Mesenchymal stem cell (in vitro differentiated cells and primary cell): ENCODE measurements around the gene WSCD2.

Source experiments
- DNase-seq: peaks from one replicate; pipeline ENCODE4 v3.0.0-alpha.2; 2013
- H2AFZ ChIP-seq: one replicate; pipeline ENCODE4 v1.6.1; 2013; ENCODE audit warnings: low read depth, mild to moderate bottlenecking, control low read depth, inconsistent platforms, low read length, moderate library complexity
- H2AK5ac ChIP-seq: 2 replicates; pipeline ENCODE4 v1.6.1; 2013; ENCODE audit warnings: low read length, moderate library complexity, mild to moderate bottlenecking, inconsistent platforms; ENCODE audit not compliant: severe bottlenecking
- H2BK120ac ChIP-seq: one replicate; pipeline ENCODE4 v1.6.1; 2013; ENCODE audit warnings: low read depth, mild to moderate bottlenecking, inconsistent platforms, low read length, moderate library complexity
- H2BK12ac ChIP-seq, 2 experiments: one replicate each; pipeline ENCODE4 v1.6.1; 2013; ENCODE audit warnings: inconsistent platforms in 2 of 2, low read length in 2 of 2, mild to moderate bottlenecking in 2 of 2, moderate library complexity in 2 of 2, control low read depth in 1 of 2
- H2BK15ac ChIP-seq: one replicate; pipeline ENCODE4 v1.6.1; 2013; ENCODE audit warnings: mild to moderate bottlenecking, low read depth, inconsistent platforms; ENCODE audit not compliant: poor library complexity, severe bottlenecking
- H2BK5ac ChIP-seq: 2 replicates; pipeline ENCODE4 v1.6.1; 2013; ENCODE audit warnings: low read depth, mild to moderate bottlenecking, low read length, control low read depth, inconsistent platforms; ENCODE audit not compliant: poor library complexity, severe bottlenecking
- H3K14ac ChIP-seq, 2 experiments: one replicate each; pipeline ENCODE4 v1.6.1; 2013; ENCODE audit warnings: inconsistent platforms in 2 of 2, low read length in 2 of 2, control low read depth in 1 of 2, mild to moderate bottlenecking in 1 of 2, moderate library complexity in 1 of 2
- H3K18ac ChIP-seq, 2 experiments: one replicate each; pipeline ENCODE4 v1.6.1; 2013; ENCODE audit warnings: inconsistent platforms in 2 of 2, low read length in 2 of 2, control low read depth in 1 of 2, low read depth in 1 of 2, mild to moderate bottlenecking in 1 of 2
- H3K23ac ChIP-seq, 2 experiments: one replicate each; pipeline ENCODE4 v1.6.1; 2013; ENCODE audit warnings: inconsistent platforms in 2 of 2, low read length in 2 of 2, mild to moderate bottlenecking in 2 of 2, moderate library complexity in 2 of 2, control low read depth in 1 of 2
- H3K27ac ChIP-seq: 2 replicates; pipeline ENCODE4 v1.5.1; 2013; ENCODE audit warnings: mild to moderate bottlenecking, moderate library complexity, low read length, control low read depth, inconsistent platforms; ENCODE audit not compliant: poor library complexity, severe bottlenecking
- H3K27me3 ChIP-seq, 2 experiments: 2 replicates each; pipeline versions ENCODE4 v1.6.1 to v1.7.0; 2013; ENCODE audit warnings: low read length in 2 of 2, mild to moderate bottlenecking in 2 of 2, moderate library complexity in 2 of 2, control low read depth in 1 of 2, inconsistent platforms in 1 of 2; ENCODE audit not compliant: control insufficient read depth in 1 of 2, insufficient read depth in 1 of 2
- H3K36me3 ChIP-seq, 2 experiments: 2 replicates each; pipeline versions ENCODE4 v1.6.1 to v1.7.0; 2013; ENCODE audit warnings: low read length in 2 of 2, control low read depth in 1 of 2, inconsistent platforms in 1 of 2, low read depth in 1 of 2, mild to moderate bottlenecking in 1 of 2; ENCODE audit not compliant: insufficient read depth in 2 of 2, control insufficient read depth in 1 of 2
- H3K4ac ChIP-seq, 2 experiments: one replicate each; pipeline ENCODE4 v1.6.1; 2013; ENCODE audit warnings: inconsistent platforms in 2 of 2, low read length in 2 of 2, mild to moderate bottlenecking in 2 of 2, moderate library complexity in 2 of 2, control low read depth in 1 of 2, low read depth in 1 of 2
- H3K4me1 ChIP-seq: 2 replicates; pipeline ENCODE4 v1.6.1; 2013; ENCODE audit warnings: low read depth, low read length, control low read depth; ENCODE audit not compliant: control insufficient read depth, insufficient read depth
- H3K4me2 ChIP-seq: 2 replicates; pipeline ENCODE4 v1.6.1; 2013; ENCODE audit warnings: low read length, mild to moderate bottlenecking, inconsistent platforms; ENCODE audit not compliant: poor library complexity, severe bottlenecking
- H3K4me3 ChIP-seq, 2 experiments: 2 replicates each; pipeline versions ENCODE4 v1.5.1 to v1.7.0; 2013; ENCODE audit warnings: low read length in 2 of 2, mild to moderate bottlenecking in 2 of 2, control low read depth in 1 of 2, low read depth in 1 of 2; ENCODE audit not compliant: insufficient read depth in 1 of 2
- H3K79me1 ChIP-seq: replicated peaks from 2 replicates; pipeline ENCODE4 v1.6.1; 2013; ENCODE audit warnings: mild to moderate bottlenecking, control low read depth, low read length, inconsistent platforms; ENCODE audit not compliant: poor library complexity, severe bottlenecking
- H3K9ac ChIP-seq: 2 replicates; pipeline ENCODE4 v1.7.0; 2013; ENCODE audit warnings: mild to moderate bottlenecking, low read length, moderate library complexity
- H3K9me3 ChIP-seq: 2 replicates; pipeline ENCODE4 v1.7.0; 2013; ENCODE audit warnings: mild to moderate bottlenecking, low read length; ENCODE audit not compliant: control insufficient read depth
- H4K8ac ChIP-seq: one replicate; pipeline ENCODE4 v1.6.1; 2013; ENCODE audit warnings: inconsistent platforms, mild to moderate bottlenecking, low read length, moderate library complexity
- H4K91ac ChIP-seq: one replicate; pipeline ENCODE4 v1.6.1; 2013; ENCODE audit warnings: mild to moderate bottlenecking, low read length, inconsistent platforms
- WGBS: methylation state at CpG from one replicate; pipeline ENCODE4 v1.1.7; 2013; ENCODE audit warnings: mixed read lengths; 5-methylcytosine and 5-hydroxymethylcytosine counted together

Gene WSCD2

GRCh38 chr12:108253540-108253939 is 124.5 kb downstream of the WSCD2 start:
- H2BK12ac ChIP-seq = no peak overlapping the region
- H4K91ac ChIP-seq = no peak overlapping the region
- no peak overlapping the region for H3K14ac ChIP-seq
- H3K4me1 ChIP-seq = no peaks in the 10 kb centered on the region
- H2BK15ac ChIP-seq = no peak overlapping the region
- no peak overlapping the region for H2AFZ ChIP-seq
- H3K4me2 ChIP-seq = no peak overlapping the region
- H3K23ac ChIP-seq = no peak overlapping the region
- H4K8ac ChIP-seq = no peak overlapping the region
- no peak overlapping the region for H3K27ac ChIP-seq
- no peaks in the 10 kb centered on the region for H3K79me1 ChIP-seq
- no peak overlapping the region for H2BK5ac ChIP-seq
- H2BK120ac ChIP-seq = no peak overlapping the region
- H3K27me3 ChIP-seq = peaks cover 12 to 64% of the 10 kb centered on the region in 2 experiments
- 26% methylated on average over 3 of the region's 4 CpGs for WGBS
- H3K9ac ChIP-seq = no peak overlapping the region
- no peak for DNase-seq
- H3K36me3 ChIP-seq = no peaks in the 10 kb centered on the region
- no peak overlapping the region for H3K4ac ChIP-seq
- H3K9me3 ChIP-seq = peaks cover 1% of the 10 kb centered on the region
- no peak overlapping the region for H3K4me3 ChIP-seq
- H2AK5ac ChIP-seq = no peak overlapping the region
- no peak overlapping the region for H3K18ac ChIP-seq

- H3K18ac ChIP-seq = no peak overlapping the region
- no peak for DNase-seq
- H2BK15ac ChIP-seq = no peak overlapping the region
- H3K4me1 ChIP-seq = no peaks in the 10 kb centered on the region
- peaks cover 6% of the 10 kb centered on the region for H3K9me3 ChIP-seq
- no peak overlapping the region for H2BK5ac ChIP-seq
- H3K79me1 ChIP-seq = no peaks in the 10 kb centered on the region
- no peak overlapping the region for H3K14ac ChIP-seq
- H3K23ac ChIP-seq = no peak overlapping the region
- peaks cover 12 to 59% of the 10 kb centered on the region in 2 experiments for H3K27me3 ChIP-seq
- no peak overlapping the region for H4K91ac ChIP-seq
- H3K27ac ChIP-seq = no peak overlapping the region
- H2BK12ac ChIP-seq = no peak overlapping the region
- WGBS = 49% methylated on average over 4 of the region's 5 CpGs
- no peaks in the 10 kb centered on the region for H3K36me3 ChIP-seq
- H4K8ac ChIP-seq = no peak overlapping the region
- no peak overlapping the region for H3K9ac ChIP-seq
- H2AK5ac ChIP-seq = no peak overlapping the region
- H2BK120ac ChIP-seq = no peak overlapping the region
- no peak overlapping the region for H3K4me3 ChIP-seq
- H3K4me2 ChIP-seq = no peak overlapping the region
- H2AFZ ChIP-seq = no peak overlapping the region
- H3K4ac ChIP-seq = no peak overlapping the region
Measured at GRCh38 chr12:108254030-108254429, 124.9 kb downstream of the WSCD2 start.

GRCh38 chr12:108254517-108255251 is 125.6 kb downstream of the WSCD2 start:
- Histone ChIP-seq H3K4me1 (no peaks in the 10 kb centered on the region), H2AK5ac (no peak overlapping the region), H2BK5ac (no peak overlapping the region), H3K27me3 (peaks cover 12 to 53% of the 10 kb centered on the region in 2 experiments), H3K4me3 (no peak overlapping the region), H4K8ac (no peak overlapping the region), H3K36me3 (no peaks in the 10 kb centered on the region), H2BK120ac (no peak overlapping the region), H2BK15ac (no peak overlapping the region), H3K79me1 (no peaks in the 10 kb centered on the region), H3K23ac (no peak overlapping the region), H3K27ac (no peak overlapping the region), H3K14ac (no peak overlapping the region), H2BK12ac (no peak overlapping the region), H3K4ac (no peak overlapping the region), H3K4me2 (no peak overlapping the region), H3K9ac (no peak overlapping the region), H3K18ac (no peak overlapping the region), H3K9me3 (peaks cover 12% of the 10 kb centered on the region), H4K91ac (no peak overlapping the region), H2AFZ (no peak overlapping the region)
- WGBS = 80% methylated on average over 12 of the region's 13 CpGs
- DNase-seq = no peak

- H2BK15ac ChIP-seq = no peak overlapping the region
- peaks cover 18% of the 10 kb centered on the region for H3K9me3 ChIP-seq
- H4K91ac ChIP-seq = no peak overlapping the region
- H3K14ac ChIP-seq = no peak overlapping the region
- no peak overlapping the region for H3K23ac ChIP-seq
- H3K36me3 ChIP-seq = no peaks in the 10 kb centered on the region
- no peak overlapping the region for H2BK12ac ChIP-seq
- 93% methylated on average over 3 of the region's 3 CpGs for WGBS
- H2AK5ac ChIP-seq = no peak overlapping the region
- peaks cover 12 to 52% of the 10 kb centered on the region in 2 experiments for H3K27me3 ChIP-seq
- H2AFZ ChIP-seq = no peak overlapping the region
- H3K4me3 ChIP-seq = no peak overlapping the region
- H2BK120ac ChIP-seq = no peak overlapping the region
- no peaks in the 10 kb centered on the region for H3K4me1 ChIP-seq
- no peak overlapping the region for H2BK5ac ChIP-seq
- no peak overlapping the region for H4K8ac ChIP-seq
- H3K18ac ChIP-seq = no peak overlapping the region
- H3K9ac ChIP-seq = no peak overlapping the region
- H3K4ac ChIP-seq = no peak overlapping the region
- no peak for DNase-seq
- no peak overlapping the region for H3K27ac ChIP-seq
- H3K4me2 ChIP-seq = no peak overlapping the region
- no peaks in the 10 kb centered on the region for H3K79me1 ChIP-seq
Measured at GRCh38 chr12:108255252-108255602, 126.1 kb downstream of the WSCD2 start.
